HL-60 (cell line): ENCODE results near the gene SPDYE1.
"Not testable (repeated sequence)": the region's sequence is repeated elsewhere in the genome, so short reads cannot be mapped to it uniquely, and the experiment has no call there.

Experiments
- DNase-seq, 2 experiments: peaks; one replicate each; pipeline ENCODE4 v3.0.0-alpha.2; 2010 to 2020; ENCODE audit warnings: low read depth in 1 of 2, low spot score in 1 of 2
- H3K27ac ChIP-seq: fragments of 250-450 bp; sonication (Bioruptor Pico); replicated peaks from 2 replicates; pipeline ENCODE4 v1.5.1; 2020; ENCODE audit warnings: mild to moderate bottlenecking, moderate library complexity
- H3K27me3 ChIP-seq: fragments of 250-450 bp; sonication (Bioruptor Pico); 2 replicates; pipeline ENCODE4 v1.5.1; 2021; ENCODE audit warnings: mild to moderate bottlenecking, moderate library complexity; ENCODE audit not compliant: insufficient read depth, poor library complexity, severe bottlenecking
- H3K4me3 ChIP-seq: replicated peaks from 2 replicates; pipeline ENCODE4 v1.5.1; 2011; ENCODE audit warnings: mild to moderate bottlenecking, control low read depth, low read length; ENCODE audit not compliant: insufficient read depth
- GABPA ChIP-seq: IDR thresholded peaks from 2 replicates; pipeline ENCODE4 v1.6.1; 2012; ENCODE audit warnings: low read depth
- POLR2AphosphoS5 ChIP-seq: IDR thresholded peaks from 2 replicates; pipeline ENCODE4 v1.6.1; 2012; ENCODE audit warnings: low read depth
- SPI1 ChIP-seq: IDR thresholded peaks from 2 replicates; pipeline ENCODE4 v1.6.1; 2012; ENCODE audit warnings: low read depth, mild to moderate bottlenecking, borderline replicate concordance
- TF ChIP-seq, protein P1 (sequence below): IDR thresholded peaks from one replicate; pipeline ENCODE4 v1.5.1; 2011; ENCODE audit warnings: low read length, control low read depth, inconsistent platforms; ENCODE audit not compliant: insufficient read depth
- TF ChIP-seq, protein P2 (sequence below): IDR thresholded peaks from 2 replicates; pipeline ENCODE4 v1.6.1; 2012; ENCODE audit warnings: low read depth; ENCODE audit not compliant: insufficient replicate concordance

Gene SPDYE1

DNA sequence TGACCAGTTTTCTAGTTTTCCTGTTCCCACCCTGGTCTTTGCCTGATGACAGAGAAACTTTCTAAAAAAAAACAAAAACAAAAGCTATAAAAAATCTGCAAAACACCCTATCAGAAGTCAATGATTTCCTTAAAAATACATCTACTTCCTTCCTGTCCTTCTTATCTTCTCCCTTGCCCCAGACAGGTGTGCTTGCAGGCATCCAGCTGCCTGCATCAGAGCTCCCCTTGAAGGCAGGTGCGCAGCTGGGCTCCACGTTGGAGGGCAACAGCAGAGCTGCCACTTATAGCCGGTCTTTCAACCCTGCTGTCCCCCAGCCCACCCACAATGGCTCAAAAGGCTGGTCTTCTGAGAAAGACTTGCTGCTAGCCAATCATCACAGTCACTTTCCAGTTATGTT is 41.7 kb upstream of the SPDYE1 start:
- no peak for DNase-seq
- TF ChIP-seq POLR2AphosphoS5 (no peak), GABPA (no peak), SPI1 (no peak)
- TF ChIP-seq, protein P1, sequence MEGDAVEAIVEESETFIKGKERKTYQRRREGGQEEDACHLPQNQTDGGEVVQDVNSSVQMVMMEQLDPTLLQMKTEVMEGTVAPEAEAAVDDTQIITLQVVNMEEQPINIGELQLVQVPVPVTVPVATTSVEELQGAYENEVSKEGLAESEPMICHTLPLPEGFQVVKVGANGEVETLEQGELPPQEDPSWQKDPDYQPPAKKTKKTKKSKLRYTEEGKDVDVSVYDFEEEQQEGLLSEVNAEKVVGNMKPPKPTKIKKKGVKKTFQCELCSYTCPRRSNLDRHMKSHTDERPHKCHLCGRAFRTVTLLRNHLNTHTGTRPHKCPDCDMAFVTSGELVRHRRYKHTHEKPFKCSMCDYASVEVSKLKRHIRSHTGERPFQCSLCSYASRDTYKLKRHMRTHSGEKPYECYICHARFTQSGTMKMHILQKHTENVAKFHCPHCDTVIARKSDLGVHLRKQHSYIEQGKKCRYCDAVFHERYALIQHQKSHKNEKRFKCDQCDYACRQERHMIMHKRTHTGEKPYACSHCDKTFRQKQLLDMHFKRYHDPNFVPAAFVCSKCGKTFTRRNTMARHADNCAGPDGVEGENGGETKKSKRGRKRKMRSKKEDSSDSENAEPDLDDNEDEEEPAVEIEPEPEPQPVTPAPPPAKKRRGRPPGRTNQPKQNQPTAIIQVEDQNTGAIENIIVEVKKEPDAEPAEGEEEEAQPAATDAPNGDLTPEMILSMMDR: no peak
- TF ChIP-seq, protein P2, sequence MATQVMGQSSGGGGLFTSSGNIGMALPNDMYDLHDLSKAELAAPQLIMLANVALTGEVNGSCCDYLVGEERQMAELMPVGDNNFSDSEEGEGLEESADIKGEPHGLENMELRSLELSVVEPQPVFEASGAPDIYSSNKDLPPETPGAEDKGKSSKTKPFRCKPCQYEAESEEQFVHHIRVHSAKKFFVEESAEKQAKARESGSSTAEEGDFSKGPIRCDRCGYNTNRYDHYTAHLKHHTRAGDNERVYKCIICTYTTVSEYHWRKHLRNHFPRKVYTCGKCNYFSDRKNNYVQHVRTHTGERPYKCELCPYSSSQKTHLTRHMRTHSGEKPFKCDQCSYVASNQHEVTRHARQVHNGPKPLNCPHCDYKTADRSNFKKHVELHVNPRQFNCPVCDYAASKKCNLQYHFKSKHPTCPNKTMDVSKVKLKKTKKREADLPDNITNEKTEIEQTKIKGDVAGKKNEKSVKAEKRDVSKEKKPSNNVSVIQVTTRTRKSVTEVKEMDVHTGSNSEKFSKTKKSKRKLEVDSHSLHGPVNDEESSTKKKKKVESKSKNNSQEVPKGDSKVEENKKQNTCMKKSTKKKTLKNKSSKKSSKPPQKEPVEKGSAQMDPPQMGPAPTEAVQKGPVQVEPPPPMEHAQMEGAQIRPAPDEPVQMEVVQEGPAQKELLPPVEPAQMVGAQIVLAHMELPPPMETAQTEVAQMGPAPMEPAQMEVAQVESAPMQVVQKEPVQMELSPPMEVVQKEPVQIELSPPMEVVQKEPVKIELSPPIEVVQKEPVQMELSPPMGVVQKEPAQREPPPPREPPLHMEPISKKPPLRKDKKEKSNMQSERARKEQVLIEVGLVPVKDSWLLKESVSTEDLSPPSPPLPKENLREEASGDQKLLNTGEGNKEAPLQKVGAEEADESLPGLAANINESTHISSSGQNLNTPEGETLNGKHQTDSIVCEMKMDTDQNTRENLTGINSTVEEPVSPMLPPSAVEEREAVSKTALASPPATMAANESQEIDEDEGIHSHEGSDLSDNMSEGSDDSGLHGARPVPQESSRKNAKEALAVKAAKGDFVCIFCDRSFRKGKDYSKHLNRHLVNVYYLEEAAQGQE: no peak
- no peak overlapping the region for H3K27ac ChIP-seq
- H3K27me3 ChIP-seq: no peaks in the 10 kb centered on the region
- no peak overlapping the region for H3K4me3 ChIP-seq

- TF ChIP-seq SPI1: no peak
- no peak for TF ChIP-seq POLR2AphosphoS5
- TF ChIP-seq, protein P2: no peak
- no peak for TF ChIP-seq GABPA
- TF ChIP-seq, protein P1: no peak
- Histone ChIP-seq H3K27me3 (no peaks in the 10 kb centered on the region), H3K4me3 (no peak overlapping the region), H3K27ac (no peak overlapping the region)
- no peak for DNase-seq
Measured at GRCh38 chr7:43960933-43961332, 36.8 kb upstream of the SPDYE1 start.

- not testable (repeated sequence) for H3K4me3 ChIP-seq, DNase-seq, H3K27me3 ChIP-seq, H3K27ac ChIP-seq
Measured at GRCh38 chr7:43966392-43966791, 31.3 kb upstream of the SPDYE1 start.

DNA sequence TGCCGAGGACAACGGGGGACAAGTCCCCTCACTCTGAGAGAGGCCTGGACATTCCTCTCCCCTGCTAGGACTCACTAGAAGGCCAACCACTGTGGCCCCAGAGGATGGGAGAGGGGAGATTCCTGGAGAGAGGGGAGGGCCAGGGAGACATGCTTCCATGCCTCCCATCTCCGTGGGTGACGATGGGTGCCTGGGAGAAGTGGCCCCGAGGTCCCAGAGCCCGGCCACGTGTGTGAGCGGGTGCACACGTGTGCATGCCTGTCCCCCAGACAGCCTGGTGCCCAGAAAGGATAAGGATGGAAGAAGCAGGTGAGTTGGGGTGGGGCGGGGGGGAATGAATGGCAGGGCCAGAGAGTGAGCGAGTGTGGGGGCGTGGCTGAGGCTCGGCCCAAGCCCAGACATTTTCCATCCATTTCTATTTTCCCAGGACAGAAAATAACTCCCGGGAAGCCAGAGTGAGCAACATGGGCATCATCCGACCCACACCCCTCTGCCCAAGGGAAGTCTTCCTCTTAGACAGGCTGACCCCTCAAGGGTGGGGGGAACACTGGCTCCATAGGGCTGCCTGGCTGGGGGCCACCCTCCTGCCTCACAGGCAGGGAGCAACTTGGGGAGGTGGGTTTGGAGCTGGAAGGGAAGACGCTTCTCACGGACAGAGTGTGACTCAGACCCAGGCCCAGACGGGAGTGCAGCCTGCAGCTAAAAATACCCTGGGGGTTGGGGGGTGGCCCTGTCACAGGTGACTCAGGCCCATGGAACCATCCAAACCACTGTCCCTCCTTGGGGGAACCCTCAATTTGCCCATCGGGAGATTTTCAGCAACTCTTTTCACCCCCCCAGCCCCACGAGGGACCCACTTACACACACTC is 29.3 kb upstream of the SPDYE1 start:
- DNase-seq, H3K27me3 ChIP-seq, H3K27ac ChIP-seq, H3K4me3 ChIP-seq: not testable (repeated sequence)

- H3K27ac ChIP-seq, H3K4me3 ChIP-seq, H3K27me3 ChIP-seq, DNase-seq: not testable (repeated sequence)
Measured at GRCh38 chr7:43969586-43969985, 28.1 kb upstream of the SPDYE1 start.

GRCh38 chr7:43970698-43971097 is 27.0 kb upstream of the SPDYE1 start:
- not testable (repeated sequence) for H3K27me3 ChIP-seq

DNA sequence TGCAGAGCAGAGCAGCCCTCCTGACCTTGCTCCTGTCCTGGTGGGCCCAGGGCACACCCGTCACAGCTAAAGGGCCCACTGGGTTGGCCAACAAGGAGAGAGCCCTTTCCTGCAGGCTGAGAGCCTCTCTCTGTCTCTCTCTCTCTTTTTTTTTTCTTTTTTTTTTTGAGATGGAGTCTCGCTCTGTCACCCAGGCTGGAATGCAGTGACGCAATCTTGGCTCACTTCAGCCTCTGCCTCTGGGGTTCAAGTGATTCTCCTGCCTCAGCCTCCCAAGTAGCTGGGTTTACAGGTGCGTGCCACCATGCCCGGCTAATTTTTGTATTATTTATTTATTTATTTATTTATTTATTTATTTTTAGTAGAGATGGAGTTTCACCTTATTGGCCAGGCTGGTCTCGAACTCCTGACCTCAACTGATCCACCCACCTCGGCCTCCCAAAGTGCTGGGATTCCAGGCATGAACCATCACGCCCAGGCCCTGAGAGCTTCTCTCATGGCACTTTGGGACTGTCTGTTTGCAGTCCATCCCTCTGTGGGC is 23.6 kb upstream of the SPDYE1 start:
- H3K27me3 ChIP-seq, H3K4me3 ChIP-seq, H3K27ac ChIP-seq, DNase-seq: not testable (repeated sequence)

More at GRCh38 chr7:43970698-43971097, 27.0 kb upstream of the SPDYE1 start:
- H3K27ac ChIP-seq, DNase-seq, H3K4me3 ChIP-seq: not testable (repeated sequence)

DNA sequence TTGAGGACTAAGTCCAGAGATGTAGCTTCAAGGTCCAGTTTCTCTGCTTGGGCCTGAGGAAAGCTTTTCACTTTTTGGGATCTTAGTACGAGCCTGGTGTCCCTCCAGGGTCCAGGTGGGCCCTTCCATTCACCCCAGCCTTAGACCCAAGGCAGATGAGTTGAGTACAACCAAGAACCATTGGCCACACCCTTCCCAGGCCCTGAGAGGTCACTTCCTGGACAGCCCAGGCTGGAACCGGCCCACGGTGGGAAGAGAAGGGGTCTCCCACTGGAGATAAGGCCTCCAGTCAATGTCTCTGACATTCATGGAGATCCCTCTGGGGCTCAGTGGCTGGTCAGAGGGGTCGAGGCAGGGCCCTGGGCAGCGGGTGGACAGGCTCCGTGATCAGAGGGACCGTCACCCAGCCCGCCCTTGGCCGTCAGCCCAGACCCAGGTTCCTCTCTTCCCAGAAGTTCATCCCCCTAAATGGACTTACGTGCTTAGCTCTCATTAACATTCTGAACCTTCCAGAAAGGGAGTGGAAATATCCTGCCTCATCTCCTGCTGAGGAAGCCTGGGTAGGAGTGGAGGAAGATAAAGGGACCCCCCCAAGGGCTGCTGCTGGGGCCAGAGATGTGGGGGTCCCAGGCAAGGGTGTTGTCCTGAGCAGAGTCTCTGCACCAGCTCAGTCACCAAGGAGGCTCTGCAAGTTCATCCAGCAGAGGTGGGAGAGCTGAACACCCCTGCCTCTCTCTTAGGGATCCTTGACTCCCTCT is 22.8 kb upstream of the SPDYE1 start:
- not testable (repeated sequence) for H3K27ac ChIP-seq, H3K27me3 ChIP-seq, DNase-seq, H3K4me3 ChIP-seq
